HG02970 (cell line): ENCODE results near the gene SOCS3.
"Not testable (repeated sequence)": the region's sequence is repeated elsewhere in the genome, so short reads cannot be mapped to it uniquely, and the experiment has no call there.

Source experiments
- ATAC-seq: cut with Tn5 transposase; IDR thresholded peaks from one replicate; pipeline ENCODE4 v1.9.1; 2021; ENCODE audit warnings: mild to moderate bottlenecking, moderate library complexity, moderate number of reproducible peaks; ENCODE audit not compliant: unreplicated experiment, low FRiP score

Gene SOCS3

GRCh38 chr17:78314683-78315354 is 45.1 kb downstream of the SOCS3 start:
- no peak for ATAC-seq

GRCh38 chr17:78313735-78314648 is 45.9 kb downstream of the SOCS3 start:
- peak; percentile 39 for ATAC-seq

- ATAC-seq = not testable (repeated sequence)
Observed at GRCh38 chr17:78309659-78310255, 50.1 kb downstream of the SOCS3 start.

- ATAC-seq = no peak
Observed at GRCh38 chr17:78307887-78308638, 51.8 kb downstream of the SOCS3 start.

- ATAC-seq = no peak
Observed at GRCh38 chr17:78306913-78307312, 53.0 kb downstream of the SOCS3 start.
